Ureter (tissue), 1 donor: ENCODE measurements around the gene CCT3. TPM values are rescaled to one million over a fixed set of nuclear protein-coding genes. Genes with fewer than 3 reads are reported as not detected.
"Not testable (repeated sequence)": the region's sequence is repeated elsewhere in the genome, so short reads cannot be mapped to it uniquely, and the experiment has no call there.

Experiments
- DNase-seq: peaks from one replicate; pipeline ENCODE4 v3.0.0-alpha.2; 2020; ENCODE audit warnings: low spot score
- total RNA-seq: library from RNA; stranded (reverse); gene quantifications from one replicate; pipeline ENCODE4 v1.2.4, GENCODE V29; 2023
- donor health status: DM: yes; HTN: yes; CAD: no.

Gene CCT3
- 209 TPM for total RNA-seq

GRCh38 chr1:156338180-156338976 is at the start of gene CCT3, which contains the start of gene TSACC:
TSS of gene CCT3 (minus strand) at chr1:156338292. CDS start at chr1:156338184, 108 bp downstream.
TSS of gene TSACC (plus strand) at chr1:156338526. CDS start at chr1:156339758, 1,232 bp downstream.
- peak; percentile 99 for DNase-seq

GRCh38 chr1:156387870-156388173 is 49.7 kb upstream of the CCT3 start:
- no peak for DNase-seq

GRCh38 chr1:156386949-156387869 is 49.1 kb upstream of the CCT3 start:
- no peak for DNase-seq

- no peak for DNase-seq
These were observed 48.2 kb upstream of the CCT3 start for GRCh38 chr1:156386134-156386901.

- peak; percentile 54 for DNase-seq
These were observed 47.5 kb upstream of the CCT3 start for GRCh38 chr1:156385534-156386031.

GRCh38 chr1:156384658-156385057 is 46.6 kb upstream of the CCT3 start:
- no peak for DNase-seq

- no peak for DNase-seq
These were observed 45.9 kb upstream of the CCT3 start for GRCh38 chr1:156384007-156384406.

GRCh38 chr1:156383023-156383422 is 44.9 kb upstream of the CCT3 start:
- DNase-seq = no peak

GRCh38 chr1:156382561-156382960 is 44.5 kb upstream of the CCT3 start:
- no peak for DNase-seq

GRCh38 chr1:156379420-156380165 is 41.5 kb upstream of the CCT3 start:
- DNase-seq = no peak

GRCh38 chr1:156378557-156378956 is 40.5 kb upstream of the CCT3 start:
- DNase-seq = no peak

GRCh38 chr1:156376958-156377919 is 39.1 kb upstream of the CCT3 start:
- DNase-seq = no peak

- DNase-seq = no peak
These were observed 38.1 kb upstream of the CCT3 start for GRCh38 chr1:156376146-156376545.

GRCh38 chr1:156373546-156373945 is 35.5 kb upstream of the CCT3 start:
- DNase-seq = no peak

- DNase-seq = no peak
These were observed 34.8 kb upstream of the CCT3 start for GRCh38 chr1:156372876-156373275.

GRCh38 chr1:156372265-156372586 is 34.1 kb upstream of the CCT3 start:
- DNase-seq = no peak

GRCh38 chr1:156371553-156372264 is 33.6 kb upstream of the CCT3 start:
- peak; percentile 58 for DNase-seq

- not testable (repeated sequence) for DNase-seq
These were observed 31.7 kb upstream of the CCT3 start for GRCh38 chr1:156369685-156370286.
